GM21723 (cell line): ENCODE results near the gene ANKFN1.

Experiments
- ATAC-seq: cut with Tn5 transposase; IDR thresholded peaks from one replicate; pipeline ENCODE4 v1.9.1; 2021; ENCODE audit warnings: mild to moderate bottlenecking, moderate library complexity; ENCODE audit not compliant: unreplicated experiment

ANKFN1 gene

GRCh38 chr17:56178203-56178602 lies 24.9 kb downstream of the ANKFN1 start:
- no peak for ATAC-seq

GRCh38 chr17:56182081-56182480 lies 28.8 kb downstream of the ANKFN1 start:
- no peak for ATAC-seq

GRCh38 chr17:56184650-56185049 lies 31.4 kb downstream of the ANKFN1 start:
- ATAC-seq = no peak

GRCh38 chr17:56185491-56186221 lies 32.4 kb downstream of the ANKFN1 start:
- ATAC-seq = no peak

GRCh38 chr17:56186222-56186786 lies 33.0 kb downstream of the ANKFN1 start:
- ATAC-seq = no peak

- no peak for ATAC-seq
Observed at GRCh38 chr17:56203430-56203829, 50.2 kb downstream of the ANKFN1 start.

GRCh38 chr17:56206351-56206750 lies 53.1 kb downstream of the ANKFN1 start:
- no peak for ATAC-seq

GRCh38 chr17:56213031-56213430 lies 59.8 kb downstream of the ANKFN1 start:
- no peak for ATAC-seq

- no peak for ATAC-seq
Observed at GRCh38 chr17:56217921-56218320, 64.6 kb downstream of the ANKFN1 start.

GRCh38 chr17:56222255-56222654 lies 69.0 kb downstream of the ANKFN1 start:
- no peak for ATAC-seq

GRCh38 chr17:56230660-56231059 lies 77.4 kb downstream of the ANKFN1 start:
- ATAC-seq = no peak

GRCh38 chr17:56231252-56231651 lies 78.0 kb downstream of the ANKFN1 start:
- ATAC-seq = no peak

- no peak for ATAC-seq
Observed at GRCh38 chr17:56231693-56232092, 78.4 kb downstream of the ANKFN1 start.

GRCh38 chr17:56244268-56244890 lies 91.1 kb downstream of the ANKFN1 start:
- no peak for ATAC-seq

GRCh38 chr17:56247816-56248215 lies 94.5 kb downstream of the ANKFN1 start:
- ATAC-seq = no peak

GRCh38 chr17:56257075-56257474 lies 103.8 kb downstream of the ANKFN1 start:
- no peak for ATAC-seq

GRCh38 chr17:56260376-56261002 lies 107.2 kb downstream of the ANKFN1 start:
- ATAC-seq = no peak

GRCh38 chr17:56262803-56263202 lies 109.5 kb downstream of the ANKFN1 start:
- ATAC-seq = no peak

GRCh38 chr17:56269556-56270389 lies 116.5 kb downstream of the ANKFN1 start:
- ATAC-seq = no peak

- no peak for ATAC-seq
Observed at GRCh38 chr17:56274491-56274890, 121.2 kb downstream of the ANKFN1 start.

- ATAC-seq = no peak
Observed at GRCh38 chr17:56284482-56284881, 131.2 kb downstream of the ANKFN1 start.
